GM12864 (cell line): Measurements from ENCODE around the gene PHYHIPL.
"Not testable (repeated sequence)": the region's sequence is repeated elsewhere in the genome, so short reads cannot be mapped to it uniquely, and the experiment has no call there.

ENCODE experiments used
- DNase-seq: peaks from one replicate; pipeline ENCODE4 v3.0.0-alpha.2; 2011; ENCODE audit warnings: low read depth
- H3K4me3 ChIP-seq: 2 replicates; pipeline ENCODE4 v1.5.1; 2011; ENCODE audit warnings: mild to moderate bottlenecking, low read depth, low read length, control low read depth
- TF ChIP-seq, protein P1 (sequence below): IDR thresholded peaks from 2 replicates; pipeline ENCODE4 v1.5.1; 2011; ENCODE audit warnings: low read depth, mild to moderate bottlenecking, moderate library complexity, low read length, control low read depth, inconsistent platforms; ENCODE audit errors: missing control alignments

PHYHIPL gene

GRCh38 chr10:59234816-59235429, 58.5 kb downstream of the PHYHIPL start:
- TF ChIP-seq, protein P1, sequence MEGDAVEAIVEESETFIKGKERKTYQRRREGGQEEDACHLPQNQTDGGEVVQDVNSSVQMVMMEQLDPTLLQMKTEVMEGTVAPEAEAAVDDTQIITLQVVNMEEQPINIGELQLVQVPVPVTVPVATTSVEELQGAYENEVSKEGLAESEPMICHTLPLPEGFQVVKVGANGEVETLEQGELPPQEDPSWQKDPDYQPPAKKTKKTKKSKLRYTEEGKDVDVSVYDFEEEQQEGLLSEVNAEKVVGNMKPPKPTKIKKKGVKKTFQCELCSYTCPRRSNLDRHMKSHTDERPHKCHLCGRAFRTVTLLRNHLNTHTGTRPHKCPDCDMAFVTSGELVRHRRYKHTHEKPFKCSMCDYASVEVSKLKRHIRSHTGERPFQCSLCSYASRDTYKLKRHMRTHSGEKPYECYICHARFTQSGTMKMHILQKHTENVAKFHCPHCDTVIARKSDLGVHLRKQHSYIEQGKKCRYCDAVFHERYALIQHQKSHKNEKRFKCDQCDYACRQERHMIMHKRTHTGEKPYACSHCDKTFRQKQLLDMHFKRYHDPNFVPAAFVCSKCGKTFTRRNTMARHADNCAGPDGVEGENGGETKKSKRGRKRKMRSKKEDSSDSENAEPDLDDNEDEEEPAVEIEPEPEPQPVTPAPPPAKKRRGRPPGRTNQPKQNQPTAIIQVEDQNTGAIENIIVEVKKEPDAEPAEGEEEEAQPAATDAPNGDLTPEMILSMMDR, result peak; percentile 62
- no peak overlapping the region for H3K4me3 ChIP-seq
- DNase-seq, result no peak

GRCh38 chr10:59236064-59236697, 59.7 kb downstream of the PHYHIPL start:
- TF ChIP-seq, protein P1, result no peak
- no peak for DNase-seq
- H3K4me3 ChIP-seq, result no peak overlapping the region

GRCh38 chr10:59237775-59238174, 61.3 kb downstream of the PHYHIPL start:
- no peak overlapping the region for H3K4me3 ChIP-seq
- TF ChIP-seq, protein P1, result no peak
- DNase-seq, result no peak

GRCh38 chr10:59239108-59239507, 62.7 kb downstream of the PHYHIPL start:
- not testable (repeated sequence) for H3K4me3 ChIP-seq, DNase-seq

GRCh38 chr10:59240582-59241183, 64.2 kb downstream of the PHYHIPL start:
- H3K4me3 ChIP-seq, result no peak overlapping the region
- no peak for DNase-seq
- TF ChIP-seq, protein P1, result peak; percentile 31

GRCh38 chr10:59242057-59242456, 65.6 kb downstream of the PHYHIPL start:
- DNase-seq, result no peak
- no peak overlapping the region for H3K4me3 ChIP-seq
- TF ChIP-seq, protein P1, result no peak

DNA sequence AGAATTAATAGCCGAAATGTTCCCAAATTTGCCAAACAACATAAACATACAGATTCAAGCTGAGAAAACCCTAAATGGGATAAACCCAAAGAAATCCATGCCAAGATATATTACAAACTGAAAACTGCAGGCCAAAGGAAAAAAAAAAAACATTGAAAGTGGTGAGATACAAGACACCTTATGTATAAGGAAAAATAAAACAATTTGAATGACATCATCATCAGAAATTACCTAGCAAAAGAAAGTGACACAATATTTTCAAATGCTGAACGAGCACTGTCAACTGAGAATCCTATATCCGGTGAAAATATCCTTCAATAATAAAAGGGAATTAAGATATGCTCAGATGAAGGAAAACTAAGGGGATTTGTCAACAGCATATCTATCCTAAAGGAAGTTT, 66.5 kb downstream of the PHYHIPL start:
- DNase-seq, result no peak
- TF ChIP-seq, protein P1, result no peak

More for the DNA sequence above, 66.5 kb downstream of the PHYHIPL start:
- no peak overlapping the region for H3K4me3 ChIP-seq
